Ishikawa (cell line): ENCODE measurements around the gene LEFTY2.

Source experiments
- CEBPB ChIP-seq: IDR thresholded peaks from 2 replicates; pipeline ENCODE4 v1.6.1; 2012
- CREB1 ChIP-seq: IDR thresholded peaks from 2 replicates; pipeline ENCODE4 v1.6.1; 2012; ENCODE audit warnings: low read depth
- EGR1 ChIP-seq: IDR thresholded peaks from 2 replicates; pipeline ENCODE4 v1.6.1; 2012
- EP300 ChIP-seq: IDR thresholded peaks from 2 replicates; pipeline ENCODE4 v1.6.1; 2012; ENCODE audit warnings: borderline replicate concordance
- FOXM1 ChIP-seq: IDR thresholded peaks from 2 replicates; pipeline ENCODE4 v1.6.1; 2012; ENCODE audit warnings: low read depth, borderline replicate concordance
- NFIC ChIP-seq: IDR thresholded peaks from 2 replicates; pipeline ENCODE4 v1.6.1; 2012
- RAD21 ChIP-seq: IDR thresholded peaks from 2 replicates; pipeline ENCODE4 v1.6.1; 2012; ENCODE audit warnings: low read depth
- TAF1 ChIP-seq: IDR thresholded peaks from 2 replicates; pipeline ENCODE4 v1.6.1; 2012; ENCODE audit warnings: low read depth, mild to moderate bottlenecking
- TCF12 ChIP-seq: IDR thresholded peaks from 2 replicates; pipeline ENCODE4 v1.6.1; 2012; ENCODE audit warnings: low read depth
- TEAD4 ChIP-seq: IDR thresholded peaks from 2 replicates; pipeline ENCODE4 v1.6.1; 2012
- YY1 ChIP-seq: IDR thresholded peaks from 2 replicates; pipeline ENCODE4 v1.6.1; 2012; ENCODE audit warnings: low read depth
- ZBTB7A ChIP-seq: IDR thresholded peaks from 2 replicates; pipeline ENCODE4 v1.6.1; 2012; ENCODE audit warnings: low read depth
- TF ChIP-seq, protein P1 (sequence below): IDR thresholded peaks from 2 replicates; pipeline ENCODE4 v1.6.1; 2012
- TF ChIP-seq, protein P2 (sequence below): IDR thresholded peaks from 2 replicates; pipeline ENCODE4 v1.6.1; 2012
- TF ChIP-seq, protein P3 (sequence below): IDR thresholded peaks from 2 replicates; pipeline ENCODE4 v1.6.1; 2012; ENCODE audit warnings: low read depth, mild to moderate bottlenecking

LEFTY2 gene

DNA sequence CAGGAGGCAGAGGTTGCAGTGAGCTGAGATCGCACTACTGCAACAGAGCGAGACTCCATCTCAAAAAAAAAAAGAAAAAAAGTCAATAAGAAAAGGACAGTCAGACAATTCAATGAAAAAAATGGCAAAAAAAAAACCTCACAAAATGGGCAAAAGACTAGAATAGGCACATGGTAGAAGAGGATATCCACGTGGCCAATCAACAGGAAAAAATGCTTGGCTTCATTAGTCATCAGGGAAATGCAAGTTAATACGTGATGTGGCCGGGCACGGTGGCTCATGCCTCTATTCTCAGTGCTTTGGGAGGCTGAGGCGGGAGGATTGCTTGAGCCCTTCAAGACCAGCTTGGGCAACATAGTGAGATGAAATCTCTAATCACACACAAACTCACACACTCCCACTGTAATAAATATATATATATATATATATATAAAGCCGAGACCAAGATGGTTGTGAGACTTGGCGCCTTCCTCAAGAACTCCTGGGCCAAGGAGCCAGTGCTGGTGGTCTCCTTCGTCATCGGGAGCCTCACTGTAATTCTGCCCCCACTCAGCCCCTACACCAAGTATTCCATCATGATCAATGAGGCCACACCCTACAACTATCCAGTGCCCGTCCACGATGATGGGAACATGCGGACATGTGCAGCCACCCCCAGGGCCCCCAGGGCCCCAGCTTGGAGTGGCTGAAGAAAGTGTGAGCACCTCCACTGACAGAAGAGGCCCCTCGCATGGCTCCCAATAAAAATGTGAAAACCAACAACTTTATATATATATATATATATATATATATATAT lies 22.9 kb upstream of the LEFTY2 start:
- TF ChIP-seq TAF1 (no peak), EGR1 (no peak), CEBPB (no peak), CREB1 (no peak), NFIC (no peak), EP300 (no peak), TEAD4 (no peak), FOXM1 (no peak), RAD21 (no peak), YY1 (no peak), TCF12 (no peak), ZBTB7A (no peak)
- TF ChIP-seq, protein P1, sequence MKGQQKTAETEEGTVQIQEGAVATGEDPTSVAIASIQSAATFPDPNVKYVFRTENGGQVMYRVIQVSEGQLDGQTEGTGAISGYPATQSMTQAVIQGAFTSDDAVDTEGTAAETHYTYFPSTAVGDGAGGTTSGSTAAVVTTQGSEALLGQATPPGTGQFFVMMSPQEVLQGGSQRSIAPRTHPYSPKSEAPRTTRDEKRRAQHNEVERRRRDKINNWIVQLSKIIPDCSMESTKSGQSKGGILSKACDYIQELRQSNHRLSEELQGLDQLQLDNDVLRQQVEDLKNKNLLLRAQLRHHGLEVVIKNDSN: no peak

- TF ChIP-seq RAD21 (peak; percentile 76), FOXM1 (no peak)
Observed at GRCh38 chr1:225962440-225962975, 21.5 kb upstream of the LEFTY2 start.

DNA sequence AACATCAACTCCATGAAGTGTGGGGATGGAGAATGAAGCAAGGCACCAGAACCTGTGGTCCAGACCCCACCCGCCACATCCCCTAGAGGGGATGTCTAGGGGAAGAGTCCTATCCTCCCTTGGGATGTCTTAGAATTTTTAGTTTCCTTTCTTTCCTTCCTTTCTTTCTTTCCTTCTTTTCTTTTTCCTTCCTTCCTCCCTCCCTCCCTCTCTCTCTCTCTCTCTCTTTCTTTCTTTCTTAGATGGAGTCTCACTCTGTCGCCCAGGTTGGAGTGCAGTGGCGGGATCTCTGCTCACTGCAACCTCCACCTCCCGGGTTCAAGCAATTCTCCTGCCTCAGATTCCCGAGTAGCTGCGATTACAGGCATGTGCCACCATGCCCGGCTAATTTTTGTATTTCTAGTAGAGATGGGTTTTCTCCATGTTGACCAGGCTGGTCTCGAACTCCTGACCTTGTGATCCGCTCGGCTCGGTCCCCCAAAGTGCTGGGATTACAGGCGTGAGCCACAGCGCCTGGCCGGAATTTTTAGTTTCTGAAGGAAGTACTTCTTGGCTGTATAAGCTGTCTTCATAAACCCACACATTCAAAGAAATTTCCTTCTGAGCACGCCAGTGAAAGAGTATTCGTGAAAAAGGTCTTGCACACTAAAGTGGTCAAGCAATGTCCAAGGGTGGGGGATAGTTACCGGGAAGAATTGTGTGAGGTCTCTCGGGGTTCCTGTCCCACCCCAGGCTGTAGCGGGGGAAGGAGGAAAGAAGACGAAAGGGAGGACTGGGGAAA lies 20.8 kb upstream of the LEFTY2 start:
- TF ChIP-seq TEAD4 (no peak), CEBPB (no peak), EGR1 (no peak), ZBTB7A (no peak)
- TF ChIP-seq, protein P2, sequence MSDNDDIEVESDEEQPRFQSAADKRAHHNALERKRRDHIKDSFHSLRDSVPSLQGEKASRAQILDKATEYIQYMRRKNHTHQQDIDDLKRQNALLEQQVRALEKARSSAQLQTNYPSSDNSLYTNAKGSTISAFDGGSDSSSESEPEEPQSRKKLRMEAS: no peak
- TF ChIP-seq, protein P3, sequence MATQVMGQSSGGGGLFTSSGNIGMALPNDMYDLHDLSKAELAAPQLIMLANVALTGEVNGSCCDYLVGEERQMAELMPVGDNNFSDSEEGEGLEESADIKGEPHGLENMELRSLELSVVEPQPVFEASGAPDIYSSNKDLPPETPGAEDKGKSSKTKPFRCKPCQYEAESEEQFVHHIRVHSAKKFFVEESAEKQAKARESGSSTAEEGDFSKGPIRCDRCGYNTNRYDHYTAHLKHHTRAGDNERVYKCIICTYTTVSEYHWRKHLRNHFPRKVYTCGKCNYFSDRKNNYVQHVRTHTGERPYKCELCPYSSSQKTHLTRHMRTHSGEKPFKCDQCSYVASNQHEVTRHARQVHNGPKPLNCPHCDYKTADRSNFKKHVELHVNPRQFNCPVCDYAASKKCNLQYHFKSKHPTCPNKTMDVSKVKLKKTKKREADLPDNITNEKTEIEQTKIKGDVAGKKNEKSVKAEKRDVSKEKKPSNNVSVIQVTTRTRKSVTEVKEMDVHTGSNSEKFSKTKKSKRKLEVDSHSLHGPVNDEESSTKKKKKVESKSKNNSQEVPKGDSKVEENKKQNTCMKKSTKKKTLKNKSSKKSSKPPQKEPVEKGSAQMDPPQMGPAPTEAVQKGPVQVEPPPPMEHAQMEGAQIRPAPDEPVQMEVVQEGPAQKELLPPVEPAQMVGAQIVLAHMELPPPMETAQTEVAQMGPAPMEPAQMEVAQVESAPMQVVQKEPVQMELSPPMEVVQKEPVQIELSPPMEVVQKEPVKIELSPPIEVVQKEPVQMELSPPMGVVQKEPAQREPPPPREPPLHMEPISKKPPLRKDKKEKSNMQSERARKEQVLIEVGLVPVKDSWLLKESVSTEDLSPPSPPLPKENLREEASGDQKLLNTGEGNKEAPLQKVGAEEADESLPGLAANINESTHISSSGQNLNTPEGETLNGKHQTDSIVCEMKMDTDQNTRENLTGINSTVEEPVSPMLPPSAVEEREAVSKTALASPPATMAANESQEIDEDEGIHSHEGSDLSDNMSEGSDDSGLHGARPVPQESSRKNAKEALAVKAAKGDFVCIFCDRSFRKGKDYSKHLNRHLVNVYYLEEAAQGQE: no peak

- TF ChIP-seq EP300 (no peak), TEAD4 (no peak), YY1 (no peak), NFIC (no peak), CEBPB (no peak), ZBTB7A (no peak), EGR1 (no peak), FOXM1 (no peak), RAD21 (no peak), CREB1 (no peak), TAF1 (no peak), TCF12 (no peak)
- TF ChIP-seq, protein P2: no peak
- TF ChIP-seq, protein P3: no peak
- TF ChIP-seq, protein P1: no peak
Observed at GRCh38 chr1:225958041-225958440, 17.0 kb upstream of the LEFTY2 start.

DNA sequence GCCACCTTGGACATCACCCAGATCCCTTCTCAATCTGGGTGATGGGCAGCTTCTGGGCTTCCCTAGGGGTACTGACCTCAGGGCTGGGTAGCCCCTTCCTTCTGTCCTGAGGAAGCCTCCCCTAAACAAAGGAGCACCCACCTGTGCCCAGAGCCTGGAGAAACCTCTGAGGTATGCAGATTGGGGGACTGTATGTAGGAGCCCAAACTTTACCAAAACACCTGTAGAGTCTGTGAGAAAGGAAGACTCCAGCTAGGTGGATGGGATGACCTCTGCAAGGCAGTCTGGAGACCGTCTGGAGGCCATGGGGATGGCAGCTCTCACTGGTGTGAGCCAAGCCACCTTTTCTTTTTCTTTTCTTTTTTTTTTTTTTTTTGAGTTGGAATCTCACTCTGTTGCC lies 13.7 kb upstream of the LEFTY2 start:
- no peak for TF ChIP-seq YY1
- TF ChIP-seq TCF12: no peak
- no peak for TF ChIP-seq CEBPB
- no peak for TF ChIP-seq EGR1
- TF ChIP-seq NFIC: no peak
- no peak for TF ChIP-seq EP300
- TF ChIP-seq TAF1: no peak
- TF ChIP-seq CREB1: no peak
- TF ChIP-seq, protein P3: no peak
